Psoas muscle (tissue), 8 donors: ENCODE data around the gene OSER1. TPM values are rescaled to one million over a fixed set of nuclear protein-coding genes. Genes with fewer than 3 reads are reported as not detected.
"Not testable (repeated sequence)": the region's sequence is repeated elsewhere in the genome, so short reads cannot be mapped to it uniquely, and the experiment has no call there.

Experiments used
- ATAC-seq, 4 donors: fragments of 200-7000 bp; cut with Tn5 transposase; one replicate each; pipeline ENCODE4 v1.9.1; 2020; ENCODE audit warnings: moderate library complexity in 3 of 4, mild to moderate bottlenecking in 2 of 4
- DNase-seq, 2 donors: peaks; one replicate each; pipeline ENCODE4 v3.0.0-alpha.2; 2020
- H3K27ac ChIP-seq: fragments of 200-600 bp; one replicate; pipeline ENCODE4 v1.8.0; 2022
- H3K27me3 ChIP-seq, 3 donors: fragments of 200-600 bp in 1 of 3; one replicate each; pipeline versions ENCODE4 v1.6.1 to v1.8.0; 2013 to 2022; ENCODE audit warnings: low read length in 2 of 3, mild to moderate bottlenecking in 2 of 3, moderate library complexity in 1 of 3; ENCODE audit not compliant: insufficient read depth in 3 of 3
- H3K36me3 ChIP-seq, 2 donors: fragments of 200-600 bp in 1 of 2; one replicate each; pipeline versions ENCODE4 v1.6.1 to v1.8.0; 2013 to 2022; ENCODE audit warnings: low read depth in 1 of 2, mild to moderate bottlenecking in 1 of 2, moderate library complexity in 1 of 2; ENCODE audit not compliant: insufficient read depth in 1 of 2
- H3K4me1 ChIP-seq: fragments of 200-600 bp; one replicate; pipeline ENCODE4 v1.8.0; 2022
- H3K4me3 ChIP-seq: fragments of 200-600 bp; one replicate; pipeline ENCODE4 v1.8.0; 2022; ENCODE audit warnings: mild to moderate bottlenecking
- H3K9me3 ChIP-seq: fragments of 200-600 bp; one replicate; pipeline ENCODE4 v1.8.0; 2022
- WGBS, 3 donors: extraction: QIAGEN DNeasy Blood & Tissue Kit; methylation state at CpG; one replicate each; pipeline versions ENCODE4 v1.1.6 to v1.1.7; 2013; 5-methylcytosine and 5-hydroxymethylcytosine counted together
- intact Hi-C, 2 donors: fragments of 100-400 bp; cut with DNase I; formaldehyde crosslinking; loops; one replicate each; pipeline versions ENCODE4 v1.11.0 to v1.14.2; 2022
- polyA plus RNA-seq, 3 donors: library from polyadenylated mRNA; stranded (reverse); fragments of 200-250 nt; gene quantifications; one replicate each; pipeline ENCODE4 v1.2.3, GENCODE V29; 2013
- total RNA-seq, 4 donors: library from RNA; stranded (reverse); fragmentation: NEBNext Ultra II Directional in 2 of 4; extraction: Animal tissue kit (Norgen Biotek cat#: 25700) in 2 of 4; gene quantifications; one replicate each; pipeline versions ENCODE4 v1.2.1 to v1.2.4, GENCODE V29; 2021 to 2023
- TF ChIP-seq, protein P1 (sequence below): fragments of 200-600 bp; IDR thresholded peaks from one replicate; pipeline ENCODE4 v1.8.0; 2022; ENCODE audit warnings: antibody characterized with exemption
- donor health status: healthy with polysubstance abuse.
- donor health status: DM: no; HTN: no; CAD: no; lungs with moderate emphysema.
- donor health status: Bipolar disorder and iron deficiency.
- donor health status: healthy.
- donor health status: DM: yes; HTN: yes; CAD: no.
- donor health status: DM: no; HTN: no; CAD: no.
- donor health status: DM: no; HTN: no; CAD: no.
- donor health status: DM: yes; HTN: yes; CAD: no.

Gene OSER1
- total and polyA plus RNA-seq, 7 donors: 46.0 to 97.6 (median 62.5) TPM

DNA sequence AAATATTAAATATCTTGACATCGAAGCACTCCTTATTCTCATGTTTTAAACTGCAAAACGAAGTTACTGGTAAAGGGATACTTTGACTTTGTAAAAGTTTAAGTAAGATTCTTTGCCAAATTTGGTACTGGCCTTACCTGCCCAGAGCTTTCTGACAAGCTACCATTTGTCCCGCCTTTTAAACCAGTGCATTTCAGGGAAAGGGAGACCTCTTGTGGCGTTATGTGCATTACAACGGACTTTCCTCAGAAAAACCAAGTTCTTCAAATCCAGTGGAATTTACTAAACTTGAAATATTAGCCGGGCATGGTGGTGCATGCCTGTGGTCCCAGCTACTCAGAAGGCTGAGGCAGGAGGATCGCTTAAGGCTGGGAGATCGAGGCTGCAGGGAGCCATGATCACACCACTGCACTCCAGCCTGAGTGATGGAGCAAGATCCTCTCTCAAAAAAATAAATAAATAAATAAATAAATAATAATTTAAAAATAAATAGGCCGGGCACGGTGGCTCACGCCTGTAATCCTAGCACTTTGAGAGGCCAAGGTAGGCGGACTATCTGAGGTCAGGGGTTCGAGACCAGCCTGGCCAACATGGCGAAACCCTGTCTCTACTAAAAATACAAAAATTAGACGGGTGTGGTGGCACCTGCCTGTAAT is 20.2 kb downstream of the OSER1 start:
- not testable (repeated sequence) for H3K36me3 ChIP-seq, H3K9me3 ChIP-seq, H3K27me3 ChIP-seq, ATAC-seq, DNase-seq, H3K4me3 ChIP-seq
- Histone ChIP-seq H3K27ac (peak overlapping the region; percentile 94), H3K4me1 (peaks cover 26% of the 10 kb centered on the region)
- WGBS, 3 donors: 20 to 29% (median 23%) methylated on average over 15 of the region's 15 CpGs
- intact Hi-C loops: loop anchor here (1.0 kb wide), 1 partner anchor 74 kb away; no protein-coding TSS in a partner anchor
- TF ChIP-seq, protein P1, sequence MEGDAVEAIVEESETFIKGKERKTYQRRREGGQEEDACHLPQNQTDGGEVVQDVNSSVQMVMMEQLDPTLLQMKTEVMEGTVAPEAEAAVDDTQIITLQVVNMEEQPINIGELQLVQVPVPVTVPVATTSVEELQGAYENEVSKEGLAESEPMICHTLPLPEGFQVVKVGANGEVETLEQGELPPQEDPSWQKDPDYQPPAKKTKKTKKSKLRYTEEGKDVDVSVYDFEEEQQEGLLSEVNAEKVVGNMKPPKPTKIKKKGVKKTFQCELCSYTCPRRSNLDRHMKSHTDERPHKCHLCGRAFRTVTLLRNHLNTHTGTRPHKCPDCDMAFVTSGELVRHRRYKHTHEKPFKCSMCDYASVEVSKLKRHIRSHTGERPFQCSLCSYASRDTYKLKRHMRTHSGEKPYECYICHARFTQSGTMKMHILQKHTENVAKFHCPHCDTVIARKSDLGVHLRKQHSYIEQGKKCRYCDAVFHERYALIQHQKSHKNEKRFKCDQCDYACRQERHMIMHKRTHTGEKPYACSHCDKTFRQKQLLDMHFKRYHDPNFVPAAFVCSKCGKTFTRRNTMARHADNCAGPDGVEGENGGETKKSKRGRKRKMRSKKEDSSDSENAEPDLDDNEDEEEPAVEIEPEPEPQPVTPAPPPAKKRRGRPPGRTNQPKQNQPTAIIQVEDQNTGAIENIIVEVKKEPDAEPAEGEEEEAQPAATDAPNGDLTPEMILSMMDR: peak; percentile 83

DNA sequence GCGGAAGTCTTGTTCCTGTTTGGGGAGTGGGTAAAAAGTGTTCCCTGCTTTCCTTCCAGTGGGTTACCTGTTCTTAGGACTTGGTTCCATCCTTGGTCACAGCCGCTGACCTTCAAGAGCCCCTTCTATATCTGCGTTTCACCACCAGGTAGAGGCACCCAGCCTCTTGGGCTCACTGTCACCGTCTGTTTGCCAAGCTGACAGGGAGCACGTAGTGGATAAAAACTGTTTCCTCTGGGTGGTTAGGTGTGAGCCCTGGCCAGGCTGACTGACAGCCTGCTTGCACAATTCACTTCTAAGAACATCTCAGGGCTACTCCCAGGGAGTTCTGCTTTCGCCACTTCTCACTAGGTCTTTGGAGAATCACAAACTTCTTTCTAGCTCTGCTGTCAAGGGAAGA is 21.8 kb downstream of the OSER1 start:
- Histone ChIP-seq H3K27ac (peak overlapping the region; percentile 94), H3K36me3 (no peaks in the 10 kb centered on the region), H3K27me3 (no peaks in the 10 kb centered on the region), H3K4me1 (peaks cover 39% of the 10 kb centered on the region), H3K9me3 (no peaks in the 10 kb centered on the region), H3K4me3 (no peak overlapping the region)
- WGBS, 3 donors: 28 to 57% (median 39%) methylated on average over 6 of the region's 6 CpGs
- ATAC-seq: peak; percentile 60 to 74 (median 73)
- intact Hi-C loops: loop anchor here in 1 of 2 donors (5.0 kb wide), 1 partner anchor 41 kb away; no protein-coding TSS in a partner anchor
- DNase-seq: peak; percentile 35 to 77
- TF ChIP-seq, protein P1: no peak

DNA sequence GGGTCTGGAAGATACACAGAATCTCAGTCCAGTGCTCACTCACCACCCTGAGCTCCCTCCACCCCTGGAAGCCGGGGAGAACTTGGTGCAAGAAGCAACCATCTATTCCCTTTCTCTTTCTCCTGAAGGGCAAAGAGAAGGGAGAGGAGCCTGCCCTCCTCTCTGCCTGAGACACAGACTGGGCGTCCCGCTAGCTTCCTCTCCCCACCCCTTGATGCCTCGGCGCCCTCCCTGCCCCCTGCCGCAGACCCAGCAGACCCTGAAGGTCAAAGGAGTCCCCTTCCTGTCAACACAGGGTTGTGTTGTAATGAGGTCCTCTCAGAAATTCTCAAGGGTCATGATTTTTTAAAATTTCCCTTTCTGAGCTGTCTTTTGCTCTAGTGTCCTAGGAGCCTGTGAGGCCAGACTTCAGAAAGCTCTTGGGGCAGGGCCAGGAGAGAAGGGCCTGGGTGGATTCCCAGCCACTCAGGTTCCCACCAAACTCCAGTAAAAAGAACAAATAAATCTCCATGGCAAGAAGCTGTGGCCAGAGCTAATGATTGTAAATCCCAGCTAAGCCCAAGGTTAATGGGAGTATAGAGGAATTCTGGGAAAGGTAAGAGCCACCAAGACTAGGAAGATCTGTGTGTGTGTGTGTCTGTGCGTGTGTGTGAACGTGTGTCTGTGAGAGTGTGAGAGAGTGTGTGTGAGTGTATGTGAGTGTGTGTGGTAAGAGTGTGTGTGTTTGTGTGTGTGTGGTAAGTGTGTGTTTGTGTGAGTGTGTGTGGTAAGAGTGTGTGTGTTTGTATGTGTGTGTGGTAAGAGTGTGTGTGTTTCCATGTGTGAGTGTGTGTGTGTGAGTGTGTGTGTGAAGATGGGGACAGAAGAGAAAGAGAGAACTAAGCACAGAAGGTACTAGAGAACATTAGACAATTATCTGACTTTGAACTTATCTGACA is 22.5 kb downstream of the OSER1 start:
- ATAC-seq: peak; percentile 20 to 37 (median 28)
- H3K4me3 ChIP-seq: peak overlapping the region; percentile 84
- peak overlapping the region; percentile 94 for H3K27ac ChIP-seq
- H3K9me3 ChIP-seq: no peaks in the 10 kb centered on the region
- DNase-seq: peak in 1 of 2 donors; percentile 68
- 11 to 19% (median 17%) methylated on average over 8 of the region's 8 CpGs for WGBS, 3 donors
- H3K4me1 ChIP-seq: peaks cover 46% of the 10 kb centered on the region
- no peaks in the 10 kb centered on the region for H3K36me3 ChIP-seq
- TF ChIP-seq, protein P1: no peak
- intact Hi-C loops: loop anchor here (2.0 to 5.0 kb wide), 2 partner anchors 41 to 43 kb away; no protein-coding TSS in a partner anchor
- H3K27me3 ChIP-seq: no peaks in the 10 kb centered on the region

DNA sequence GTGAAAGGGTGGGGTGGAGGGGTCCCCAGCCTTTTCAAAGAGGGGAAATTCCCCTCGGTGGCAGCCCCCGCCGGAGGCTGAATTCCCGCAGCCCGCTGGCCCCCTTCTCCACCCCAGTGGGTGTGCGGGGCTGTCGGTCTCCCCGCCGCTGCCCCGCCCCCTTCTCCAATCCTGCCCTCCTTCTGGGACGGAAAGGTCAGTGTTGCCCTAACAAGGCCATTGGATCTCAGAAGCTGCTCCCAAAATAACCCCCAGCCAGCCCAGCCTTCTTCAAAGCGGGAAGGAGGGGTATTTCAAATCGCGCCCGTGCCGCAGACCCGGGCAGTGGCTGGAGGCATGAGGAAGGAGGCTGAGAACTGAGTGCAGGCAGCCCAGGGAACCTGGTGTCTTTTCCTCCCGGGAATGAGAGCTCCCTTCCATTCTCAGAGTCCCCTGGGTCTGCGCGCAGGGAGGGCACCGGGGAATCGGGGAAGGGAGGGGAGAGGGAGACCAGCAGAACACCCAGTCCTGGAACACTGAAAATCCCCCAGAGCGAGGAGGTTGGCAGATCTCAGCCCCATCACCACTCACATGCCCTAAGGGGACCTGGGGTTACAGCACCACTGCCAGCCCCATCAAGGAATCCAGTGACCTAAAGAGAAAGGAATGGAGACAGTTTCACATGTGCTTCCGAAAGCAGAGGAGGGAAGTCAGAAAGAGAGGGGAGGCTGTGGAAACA is 23.4 kb downstream of the OSER1 start, which contains the start of gene JPH2:
TSS of gene JPH2 (minus strand) at position 135 of the 718 bp plus-strand sequence. CDS start 483 bp downstream, outside the sequence.
- Histone ChIP-seq H3K4me1 (peaks cover 53% of the 10 kb centered on the region), H3K9me3 (no peaks in the 10 kb centered on the region), H3K27ac (peak within 1 kb of the TSS; percentile 94), H3K4me3 (peak within 1 kb of the TSS; percentile 84), H3K27me3 (no peaks in the 10 kb centered on the region), H3K36me3 (no peaks in the 10 kb centered on the region)
- intact Hi-C loops: loop anchor here (2.0 to 5.0 kb wide), 2 partner anchors 40 to 42 kb away; no protein-coding TSS in a partner anchor
- ATAC-seq: peak; percentile 70 to 84 (median 78)
- DNase-seq: peak; percentile 71 to 88
- TF ChIP-seq, protein P1: no peak
- WGBS, 3 donors: 1 to 2% (median 2%) methylated on average over 22 to 24 of the region's 24 CpGs
